ENCODE measurements around the gene MAD2L2. TPM values are rescaled to one million over a fixed set of nuclear protein-coding genes. Genes with fewer than 3 reads are reported as not detected.

Gene MAD2L2
- total and polyA plus RNA-seq, 2 donors (not counting 1 experiment from before 2014, with no cell fraction given), result 35.0 to 48.9 TPM

DNA sequence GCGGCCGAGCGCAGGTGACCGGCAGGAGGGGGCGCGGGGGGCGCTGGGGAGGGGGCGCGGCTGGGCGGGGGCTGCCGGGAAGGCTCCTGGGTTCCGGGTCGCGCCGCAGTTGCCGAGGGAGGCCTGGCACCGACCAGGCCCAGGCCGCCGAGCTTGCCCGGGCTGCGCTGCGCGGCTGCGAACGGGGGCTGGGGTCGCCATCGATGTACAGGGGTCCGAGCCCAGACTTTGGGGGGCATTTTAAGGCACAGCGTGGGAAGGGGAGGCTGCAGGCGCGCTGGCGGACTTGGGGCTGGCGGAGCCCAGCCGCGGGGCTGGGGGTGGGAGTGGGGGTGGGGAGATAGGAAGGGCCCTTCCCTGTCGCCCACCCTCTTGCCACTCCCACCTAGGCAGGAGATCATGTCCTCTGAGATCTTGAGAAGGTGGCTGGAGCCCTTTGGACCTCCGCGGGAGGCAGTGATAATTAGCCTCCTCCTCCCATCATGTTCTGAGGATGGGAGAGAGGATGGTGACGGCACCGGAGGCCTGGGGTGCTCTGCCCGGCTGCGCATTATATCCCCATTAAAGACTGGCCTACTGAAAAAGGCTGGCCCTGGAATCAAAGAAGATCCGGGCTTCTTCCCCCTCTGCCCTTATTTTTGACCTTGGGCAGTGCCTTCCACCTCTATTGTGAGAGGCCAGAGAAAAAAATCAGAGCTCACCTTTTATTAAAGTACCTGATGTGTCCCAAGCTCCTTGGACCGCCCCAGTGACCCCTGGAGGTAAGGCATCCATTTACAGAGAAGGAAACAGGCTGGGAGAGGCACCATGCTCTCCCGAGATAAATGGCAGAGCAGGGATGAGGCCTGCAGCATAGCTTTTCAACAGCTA is 25.8 kb downstream of the MAD2L2 start:
- TF ChIP-seq, protein P1, sequence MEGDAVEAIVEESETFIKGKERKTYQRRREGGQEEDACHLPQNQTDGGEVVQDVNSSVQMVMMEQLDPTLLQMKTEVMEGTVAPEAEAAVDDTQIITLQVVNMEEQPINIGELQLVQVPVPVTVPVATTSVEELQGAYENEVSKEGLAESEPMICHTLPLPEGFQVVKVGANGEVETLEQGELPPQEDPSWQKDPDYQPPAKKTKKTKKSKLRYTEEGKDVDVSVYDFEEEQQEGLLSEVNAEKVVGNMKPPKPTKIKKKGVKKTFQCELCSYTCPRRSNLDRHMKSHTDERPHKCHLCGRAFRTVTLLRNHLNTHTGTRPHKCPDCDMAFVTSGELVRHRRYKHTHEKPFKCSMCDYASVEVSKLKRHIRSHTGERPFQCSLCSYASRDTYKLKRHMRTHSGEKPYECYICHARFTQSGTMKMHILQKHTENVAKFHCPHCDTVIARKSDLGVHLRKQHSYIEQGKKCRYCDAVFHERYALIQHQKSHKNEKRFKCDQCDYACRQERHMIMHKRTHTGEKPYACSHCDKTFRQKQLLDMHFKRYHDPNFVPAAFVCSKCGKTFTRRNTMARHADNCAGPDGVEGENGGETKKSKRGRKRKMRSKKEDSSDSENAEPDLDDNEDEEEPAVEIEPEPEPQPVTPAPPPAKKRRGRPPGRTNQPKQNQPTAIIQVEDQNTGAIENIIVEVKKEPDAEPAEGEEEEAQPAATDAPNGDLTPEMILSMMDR (conservative IDR thresholded peaks at IDR 0.05 in 1 of 2, IDR thresholded peaks at IDR 0.05 in 1 of 2; ENCODE audit: low read depth in 1 of 2, low read length in 2 of 2), result no peak
- TF ChIP-seq EZH2 (IDR thresholded peaks at IDR 0.05; ENCODE audit: low read length, missing control alignments), result no peak
- Histone ChIP-seq H3K27me3 (ENCODE audit: control insufficient read depth, insufficient read depth, low read length) (peaks cover 3% of the 10 kb centered on the region), H3K9me3 (ENCODE audit: control insufficient read depth, insufficient read depth, low read depth, low read length) (no peaks in the 10 kb centered on the region), H3K4me2 (ENCODE audit: extremely low read depth, insufficient read depth, low read length) (peak overlapping the region; percentile 91), H3K4me1 (ENCODE audit: control insufficient read depth, extremely low read depth, insufficient read depth, low read length) (peaks cover 3% of the 10 kb centered on the region), H3K9ac (ENCODE audit: insufficient read depth, low read length) (peak overlapping the region; percentile 57), H3K4me3 (replicated peaks in 1 of 4; ENCODE audit: control extremely low read depth in 1 of 4, insufficient read depth in 1 of 4, low read depth in 3 of 4, low read length in 4 of 4) (peak overlapping the region; percentile 39 to 62 (median 48)), H4K20me1 (ENCODE audit: control insufficient read depth, extremely low read depth, insufficient read depth, low read length) (no peaks in the 10 kb centered on the region), H2AFZ (ENCODE audit: low read length) (peak overlapping the region; percentile 25), H3K36me3 (ENCODE audit: control insufficient read depth, insufficient read depth, low read length) (no peaks in the 10 kb centered on the region), H3K27ac (ENCODE audit: insufficient read depth, low read length) (no peak overlapping the region), H3K79me2 (ENCODE audit: control insufficient read depth, insufficient read depth, low read length) (no peaks in the 10 kb centered on the region)
- DNase-seq (ENCODE audit: low read depth in 2 of 2), result no peak

GRCh38 chr1:11654137-11654938 is 26.6 kb downstream of the MAD2L2 start, which contains the start of the genes FBXO2 and FBXO44:
Gene FBXO2 (minus strand): TSS chr1:11654429. CDS start chr1:11654340, 89 bp downstream.
Gene FBXO44 (plus strand): TSS chr1:11654877. CDS start chr1:11655836, 959 bp downstream.
- no peak within 1 kb of the TSS for H3K27ac ChIP-seq (ENCODE audit: insufficient read depth, low read length)
- peak within 1 kb of the TSS; percentile 39 to 65 (median 49) for H3K4me3 ChIP-seq (replicated peaks in 1 of 4; ENCODE audit: control extremely low read depth in 1 of 4, insufficient read depth in 1 of 4, low read depth in 3 of 4, low read length in 4 of 4)
- H2AFZ ChIP-seq (ENCODE audit: low read length), result peak within 1 kb of the TSS; percentile 57
- H3K27me3 ChIP-seq (ENCODE audit: control insufficient read depth, insufficient read depth, low read length), result peaks cover 5% of the 10 kb centered on the region
- H3K9ac ChIP-seq (ENCODE audit: insufficient read depth, low read length), result peak within 1 kb of the TSS; percentile 57
- no peaks in the 10 kb centered on the region for H3K79me2 ChIP-seq (ENCODE audit: control insufficient read depth, insufficient read depth, low read length)
- peak within 1 kb of the TSS; percentile 94 for H3K4me2 ChIP-seq (ENCODE audit: extremely low read depth, insufficient read depth, low read length)
- peaks cover 3% of the 10 kb centered on the region for H3K4me1 ChIP-seq (ENCODE audit: control insufficient read depth, extremely low read depth, insufficient read depth, low read length)
- no peak for TF ChIP-seq EZH2 (IDR thresholded peaks at IDR 0.05; ENCODE audit: low read length, missing control alignments)
- TF ChIP-seq, protein P1 (conservative IDR thresholded peaks at IDR 0.05 in 1 of 2, IDR thresholded peaks at IDR 0.05 in 1 of 2; ENCODE audit: low read depth in 1 of 2, low read length in 2 of 2), result no peak
- peak in 1 of 2 donors; percentile 9 for DNase-seq (ENCODE audit: low read depth in 2 of 2)
- H3K9me3 ChIP-seq (ENCODE audit: control insufficient read depth, insufficient read depth, low read depth, low read length), result no peaks in the 10 kb centered on the region
- H4K20me1 ChIP-seq (ENCODE audit: control insufficient read depth, extremely low read depth, insufficient read depth, low read length), result no peaks in the 10 kb centered on the region
- no peaks in the 10 kb centered on the region for H3K36me3 ChIP-seq (ENCODE audit: control insufficient read depth, insufficient read depth, low read length)

- Histone ChIP-seq H3K27ac (ENCODE audit: insufficient read depth, low read length) (no peak overlapping the region), H3K9me3 (ENCODE audit: control insufficient read depth, insufficient read depth, low read depth, low read length) (no peaks in the 10 kb centered on the region), H3K79me2 (ENCODE audit: control insufficient read depth, insufficient read depth, low read length) (no peaks in the 10 kb centered on the region), H3K4me2 (ENCODE audit: extremely low read depth, insufficient read depth, low read length) (no peak overlapping the region), H3K9ac (ENCODE audit: insufficient read depth, low read length) (no peak overlapping the region), H4K20me1 (ENCODE audit: control insufficient read depth, extremely low read depth, insufficient read depth, low read length) (no peaks in the 10 kb centered on the region), H3K27me3 (ENCODE audit: control insufficient read depth, insufficient read depth, low read length) (peaks cover 5% of the 10 kb centered on the region), H3K36me3 (ENCODE audit: control insufficient read depth, insufficient read depth, low read length) (no peaks in the 10 kb centered on the region), H3K4me3 (replicated peaks in 1 of 4; ENCODE audit: control extremely low read depth in 1 of 4, insufficient read depth in 1 of 4, low read depth in 3 of 4, low read length in 4 of 4) (peak overlapping the region in 1 of 4 experiments; percentile 65), H3K4me1 (ENCODE audit: control insufficient read depth, extremely low read depth, insufficient read depth, low read length) (peaks cover 3% of the 10 kb centered on the region), H2AFZ (ENCODE audit: low read length) (no peak overlapping the region)
- no peak for TF ChIP-seq EZH2 (IDR thresholded peaks at IDR 0.05; ENCODE audit: low read length, missing control alignments)
- TF ChIP-seq, protein P1 (conservative IDR thresholded peaks at IDR 0.05 in 1 of 2, IDR thresholded peaks at IDR 0.05 in 1 of 2; ENCODE audit: low read depth in 1 of 2, low read length in 2 of 2), result no peak
- DNase-seq (ENCODE audit: low read depth in 2 of 2), result no peak
These were observed 27.1 kb downstream of the MAD2L2 start for GRCh38 chr1:11653861-11654136.

Measured in fibroblast of lung (primary cell).